Measurements from ENCODE around the gene TMED9.
A peak's percentile ranks its signal among the peaks of the same experiment; 100 is the strongest.

Gene TMED9

GRCh38 chr5:177588413-177588909 is 3.5 kb upstream of the TMED9 start:
- no peak for DNase-seq

- DNase-seq, result no peak
These were observed 1.6 kb upstream of the TMED9 start for GRCh38 chr5:177590406-177590805.

DNA sequence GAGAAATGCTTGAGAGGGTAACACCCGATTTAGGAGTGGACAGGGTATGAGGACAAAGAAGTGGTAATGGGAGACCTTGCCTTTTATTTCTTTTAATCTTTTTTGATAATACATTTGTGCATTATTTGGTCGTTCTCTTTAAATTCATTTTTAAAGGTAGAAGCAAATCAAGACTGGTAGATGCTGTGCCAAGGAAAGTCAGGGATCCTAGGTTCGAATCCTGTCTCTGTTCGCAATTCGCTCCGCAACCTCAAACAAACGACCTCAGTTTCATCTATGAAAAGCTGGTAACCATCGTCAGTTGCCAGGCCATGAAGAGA is 353 bp upstream of the TMED9 start:
- DNase-seq, result no peak

DNA sequence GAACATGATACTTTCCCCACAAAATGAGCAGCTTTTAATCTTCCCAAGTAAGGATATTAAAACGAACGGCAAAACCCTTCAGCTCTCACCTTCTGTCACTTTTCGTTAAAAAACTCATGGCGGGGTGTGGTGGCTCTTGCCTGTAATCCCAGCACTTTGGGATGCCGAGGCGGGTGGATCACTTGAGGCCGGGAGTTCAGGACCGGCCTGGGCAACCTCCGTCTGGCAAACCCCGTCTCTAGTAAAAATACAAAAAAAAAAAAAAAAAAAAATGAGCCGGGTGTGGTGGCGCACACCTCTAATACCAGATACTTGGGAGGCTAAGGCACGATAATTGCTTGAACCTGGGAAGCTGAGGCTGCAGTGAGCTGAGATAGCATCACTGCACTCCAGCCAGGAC is 902 bp downstream of the TMED9 start:
- no peak for DNase-seq

- DNase-seq, result no peak
These were observed 1.5 kb downstream of the TMED9 start for GRCh38 chr5:177593511-177593910.

GRCh38 chr5:177594071-177594470 is 2.1 kb downstream of the TMED9 start:
- DNase-seq, result no peak

DNA sequence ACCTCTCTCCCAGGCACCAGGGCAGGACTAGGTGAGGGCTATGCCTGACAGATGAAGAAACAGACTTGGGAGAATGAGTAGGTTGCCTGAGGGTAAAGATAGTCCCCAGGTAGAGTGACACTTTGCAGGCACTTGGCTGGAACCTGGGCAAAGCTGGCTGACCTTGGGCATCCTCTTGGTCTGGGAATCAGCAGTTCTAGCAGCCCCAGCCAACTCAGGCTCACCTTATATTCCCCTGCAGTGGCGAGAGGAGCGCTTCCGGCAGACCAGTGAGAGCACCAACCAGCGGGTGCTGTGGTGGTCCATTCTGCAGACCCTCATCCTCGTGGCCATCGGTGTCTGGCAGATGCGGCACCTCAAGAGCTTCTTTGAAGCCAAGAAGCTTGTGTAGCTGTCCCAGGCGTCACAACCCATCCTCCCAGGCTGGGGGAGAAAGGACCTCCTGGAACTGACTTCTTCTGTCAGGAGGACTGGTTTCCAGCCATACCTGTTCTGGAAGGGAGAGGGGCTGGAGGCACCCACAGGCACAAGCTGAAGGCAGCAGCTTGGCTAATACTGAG is 3.1 kb downstream of the TMED9 start:
- no peak for DNase-seq

- no peak for DNase-seq
These were observed 4.2 kb downstream of the TMED9 start for GRCh38 chr5:177595991-177596774.

DNA sequence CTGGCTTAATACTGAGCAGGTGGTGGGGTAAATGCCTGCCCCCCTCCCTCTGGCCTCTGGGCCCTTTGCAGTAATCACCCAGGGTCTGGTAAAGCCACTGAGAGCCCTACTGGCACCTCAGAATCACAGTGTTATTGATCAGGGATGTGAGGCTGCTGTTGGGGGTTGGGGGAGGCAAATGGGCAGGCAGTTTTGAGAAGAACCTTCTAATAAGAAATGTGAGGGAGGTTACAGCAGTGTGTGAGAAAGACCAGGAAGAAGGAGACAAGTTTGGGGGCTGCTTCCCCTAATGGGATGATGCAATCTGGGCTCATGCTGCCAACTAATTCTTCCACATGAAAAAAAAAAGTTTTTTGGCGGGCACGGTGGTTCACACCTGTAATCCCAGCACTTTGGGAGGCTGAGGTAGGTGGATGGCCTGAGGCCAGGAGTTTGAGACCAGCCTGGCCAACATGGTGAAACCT is 4.8 kb downstream of the TMED9 start:
- no peak for DNase-seq

GRCh38 chr5:177598477-177598876 is 6.5 kb downstream of the TMED9 start:
- no peak for DNase-seq

GRCh38 chr5:177599731-177600507 is 7.9 kb downstream of the TMED9 start, which contains the start of gene B4GALT7:
B4GALT7 (plus strand) TSS chr5:177600132; CDS start chr5:177600211, 79 bp downstream.
- DNase-seq, result peak; percentile 82

DNA sequence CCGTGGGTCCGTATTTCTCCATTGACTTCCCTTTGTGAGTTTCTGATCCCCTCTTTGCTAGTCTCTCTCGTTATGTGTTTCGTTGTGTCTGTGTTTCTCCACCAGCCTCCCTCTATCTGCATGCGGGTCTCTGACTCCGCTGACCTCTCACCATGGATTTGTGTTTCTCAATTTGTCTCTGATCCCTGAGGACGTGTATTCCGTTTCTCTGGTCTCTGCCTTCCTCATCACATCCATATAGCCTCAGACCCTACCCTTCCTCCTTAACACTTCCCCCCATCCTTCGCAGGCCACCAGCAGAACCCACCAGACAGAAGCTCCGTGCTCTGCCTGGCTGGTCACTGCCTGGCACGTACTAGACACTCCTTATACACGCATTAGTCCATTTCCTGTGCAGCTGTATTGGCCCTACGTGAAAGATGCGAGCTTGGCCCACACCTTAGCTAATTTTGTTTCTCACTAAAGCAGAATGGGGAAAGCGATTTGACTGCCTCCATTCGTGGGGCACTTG is 8.6 kb downstream of the TMED9 start:
- peak; percentile 11 for DNase-seq

- DNase-seq, result no peak
These were observed 9.1 kb downstream of the TMED9 start for GRCh38 chr5:177601126-177601525.

GRCh38 chr5:177601577-177602457 is 9.8 kb downstream of the TMED9 start:
- DNase-seq, result no peak

GRCh38 chr5:177602458-177602830 is 10.4 kb downstream of the TMED9 start:
- no peak for DNase-seq

GRCh38 chr5:177603631-177604030 is 11.6 kb downstream of the TMED9 start:
- no peak for DNase-seq

GRCh38 chr5:177604116-177604521 is 12.1 kb downstream of the TMED9 start:
- DNase-seq, result no peak

DNA sequence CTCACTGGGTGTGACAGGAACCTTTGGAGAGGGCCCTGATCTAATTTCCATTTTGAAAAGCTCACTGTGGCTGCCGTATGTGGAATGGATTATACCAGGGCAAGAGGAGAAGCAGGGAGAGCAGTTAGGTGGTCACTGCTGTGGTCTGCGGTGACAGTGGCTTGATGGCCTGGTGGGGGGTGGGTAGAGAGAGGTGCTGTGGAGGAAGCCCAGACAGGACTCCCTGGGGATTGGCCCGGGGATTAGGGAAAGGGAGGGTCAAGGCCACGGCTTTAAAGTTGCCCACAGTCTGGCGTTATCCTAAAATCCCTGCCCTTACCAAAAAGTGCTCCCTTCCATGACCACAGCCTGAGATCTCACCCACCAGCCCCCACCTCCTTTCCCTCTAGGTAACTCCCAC is 12.7 kb downstream of the TMED9 start:
- no peak for DNase-seq

- no peak for DNase-seq
These were observed 13.1 kb downstream of the TMED9 start for GRCh38 chr5:177605078-177605477.

- DNase-seq, result no peak
These were observed 13.7 kb downstream of the TMED9 start for GRCh38 chr5:177605667-177606066.

- no peak for DNase-seq
These were observed 14.4 kb downstream of the TMED9 start for GRCh38 chr5:177606071-177607051.
